ENCODE data around the gene RNF224. TPM values are rescaled to one million over a fixed set of nuclear protein-coding genes. Genes with fewer than 3 reads are reported as not detected.

RNF224 gene
- total and polyA plus RNA-seq, 2 of the 13 experiments (the other 11 are each of a cell fraction or from before 2014, with no cell fraction given), result 0.09 TPM; not detected in 1

DNA sequence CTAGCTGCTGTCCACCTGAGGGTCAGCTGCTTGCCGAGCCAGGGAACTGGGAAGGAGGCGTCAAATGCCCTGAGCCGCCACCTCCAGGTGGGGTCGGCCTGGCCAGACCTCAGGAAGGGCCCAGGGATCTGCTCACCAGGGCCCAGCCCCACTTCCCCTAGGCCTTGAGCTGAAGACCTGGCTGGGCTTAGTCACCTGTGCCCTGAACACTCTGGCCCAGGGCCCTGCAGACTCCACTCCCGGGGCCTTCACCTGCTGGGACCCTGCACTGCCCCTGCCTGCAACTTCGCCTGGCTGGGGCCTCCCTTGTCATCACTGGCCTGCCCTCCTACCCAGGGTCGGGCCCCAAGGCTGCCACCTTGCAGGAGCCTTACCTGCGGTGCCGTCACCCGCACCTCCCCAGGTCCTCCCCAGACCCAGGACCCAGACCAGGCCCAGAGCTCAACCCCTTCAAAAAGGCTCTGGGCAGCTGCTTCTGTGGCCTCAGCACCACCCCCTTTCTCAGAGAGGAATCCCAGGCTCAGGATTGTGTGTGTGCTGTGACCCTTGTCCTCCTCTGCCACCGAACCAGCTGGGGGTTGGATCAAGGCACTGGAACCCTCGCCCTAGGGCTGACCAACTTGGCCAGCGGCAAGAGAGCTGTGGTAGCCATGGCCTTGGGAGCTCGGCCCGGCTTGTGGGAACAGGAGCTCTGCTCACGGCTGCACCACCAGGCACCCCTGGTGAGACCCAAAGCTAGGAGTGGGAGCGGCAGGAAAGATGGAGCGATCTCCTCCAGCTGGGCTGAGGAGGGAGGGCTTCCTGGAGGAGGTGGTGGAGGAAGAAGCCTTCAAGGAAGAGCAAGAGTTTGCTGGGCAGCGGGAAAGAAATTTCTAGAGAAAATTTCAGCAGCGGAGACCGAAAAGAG, 26.7 kb downstream of the RNF224 start (continued):
- TF ChIP-seq, protein P1, sequence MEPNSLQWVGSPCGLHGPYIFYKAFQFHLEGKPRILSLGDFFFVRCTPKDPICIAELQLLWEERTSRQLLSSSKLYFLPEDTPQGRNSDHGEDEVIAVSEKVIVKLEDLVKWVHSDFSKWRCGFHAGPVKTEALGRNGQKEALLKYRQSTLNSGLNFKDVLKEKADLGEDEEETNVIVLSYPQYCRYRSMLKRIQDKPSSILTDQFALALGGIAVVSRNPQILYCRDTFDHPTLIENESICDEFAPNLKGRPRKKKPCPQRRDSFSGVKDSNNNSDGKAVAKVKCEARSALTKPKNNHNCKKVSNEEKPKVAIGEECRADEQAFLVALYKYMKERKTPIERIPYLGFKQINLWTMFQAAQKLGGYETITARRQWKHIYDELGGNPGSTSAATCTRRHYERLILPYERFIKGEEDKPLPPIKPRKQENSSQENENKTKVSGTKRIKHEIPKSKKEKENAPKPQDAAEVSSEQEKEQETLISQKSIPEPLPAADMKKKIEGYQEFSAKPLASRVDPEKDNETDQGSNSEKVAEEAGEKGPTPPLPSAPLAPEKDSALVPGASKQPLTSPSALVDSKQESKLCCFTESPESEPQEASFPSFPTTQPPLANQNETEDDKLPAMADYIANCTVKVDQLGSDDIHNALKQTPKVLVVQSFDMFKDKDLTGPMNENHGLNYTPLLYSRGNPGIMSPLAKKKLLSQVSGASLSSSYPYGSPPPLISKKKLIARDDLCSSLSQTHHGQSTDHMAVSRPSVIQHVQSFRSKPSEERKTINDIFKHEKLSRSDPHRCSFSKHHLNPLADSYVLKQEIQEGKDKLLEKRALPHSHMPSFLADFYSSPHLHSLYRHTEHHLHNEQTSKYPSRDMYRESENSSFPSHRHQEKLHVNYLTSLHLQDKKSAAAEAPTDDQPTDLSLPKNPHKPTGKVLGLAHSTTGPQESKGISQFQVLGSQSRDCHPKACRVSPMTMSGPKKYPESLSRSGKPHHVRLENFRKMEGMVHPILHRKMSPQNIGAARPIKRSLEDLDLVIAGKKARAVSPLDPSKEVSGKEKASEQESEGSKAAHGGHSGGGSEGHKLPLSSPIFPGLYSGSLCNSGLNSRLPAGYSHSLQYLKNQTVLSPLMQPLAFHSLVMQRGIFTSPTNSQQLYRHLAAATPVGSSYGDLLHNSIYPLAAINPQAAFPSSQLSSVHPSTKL (CRISPR knock-in tag; IDR thresholded peaks at IDR 0.05), result no peak
- TF ChIP-seq, protein P2, sequence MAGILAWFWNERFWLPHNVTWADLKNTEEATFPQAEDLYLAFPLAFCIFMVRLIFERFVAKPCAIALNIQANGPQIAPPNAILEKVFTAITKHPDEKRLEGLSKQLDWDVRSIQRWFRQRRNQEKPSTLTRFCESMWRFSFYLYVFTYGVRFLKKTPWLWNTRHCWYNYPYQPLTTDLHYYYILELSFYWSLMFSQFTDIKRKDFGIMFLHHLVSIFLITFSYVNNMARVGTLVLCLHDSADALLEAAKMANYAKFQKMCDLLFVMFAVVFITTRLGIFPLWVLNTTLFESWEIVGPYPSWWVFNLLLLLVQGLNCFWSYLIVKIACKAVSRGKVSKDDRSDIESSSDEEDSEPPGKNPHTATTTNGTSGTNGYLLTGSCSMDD (CRISPR knock-in tag; IDR thresholded peaks at IDR 0.05), result no peak
- TF ChIP-seq ZNF431 (CRISPR knock-in tag; IDR thresholded peaks at IDR 0.05; ENCODE audit: borderline replicate concordance, low read depth) (no peak), SCMH1 (CRISPR knock-in tag; IDR thresholded peaks at IDR 0.05; ENCODE audit: borderline replicate concordance) (no peak), TEAD3 (CRISPR knock-in tag; optimal IDR thresholded peaks at IDR 0.05; ENCODE audit: borderline replicate concordance) (peak; percentile 42), ZNF143 (CRISPR knock-in tag; IDR thresholded peaks at IDR 0.05) (no peak), ZNF780A (CRISPR knock-in tag; IDR thresholded peaks at IDR 0.05) (no peak), ATRX (CRISPR knock-in tag; IDR thresholded peaks at IDR 0.05; ENCODE audit: borderline replicate concordance) (no peak), NFRKB (IDR thresholded peaks at IDR 0.05) (no peak), RARG (CRISPR knock-in tag; IDR thresholded peaks at IDR 0.05; ENCODE audit: low read depth) (no peak)
- TF ChIP-seq, protein P3, sequence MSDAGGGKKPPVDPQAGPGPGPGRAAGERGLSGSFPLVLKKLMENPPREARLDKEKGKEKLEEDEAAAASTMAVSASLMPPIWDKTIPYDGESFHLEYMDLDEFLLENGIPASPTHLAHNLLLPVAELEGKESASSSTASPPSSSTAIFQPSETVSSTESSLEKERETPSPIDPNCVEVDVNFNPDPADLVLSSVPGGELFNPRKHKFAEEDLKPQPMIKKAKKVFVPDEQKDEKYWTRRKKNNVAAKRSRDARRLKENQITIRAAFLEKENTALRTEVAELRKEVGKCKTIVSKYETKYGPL (CRISPR knock-in tag; IDR thresholded peaks at IDR 0.05), result no peak
- TF ChIP-seq, protein P4, sequence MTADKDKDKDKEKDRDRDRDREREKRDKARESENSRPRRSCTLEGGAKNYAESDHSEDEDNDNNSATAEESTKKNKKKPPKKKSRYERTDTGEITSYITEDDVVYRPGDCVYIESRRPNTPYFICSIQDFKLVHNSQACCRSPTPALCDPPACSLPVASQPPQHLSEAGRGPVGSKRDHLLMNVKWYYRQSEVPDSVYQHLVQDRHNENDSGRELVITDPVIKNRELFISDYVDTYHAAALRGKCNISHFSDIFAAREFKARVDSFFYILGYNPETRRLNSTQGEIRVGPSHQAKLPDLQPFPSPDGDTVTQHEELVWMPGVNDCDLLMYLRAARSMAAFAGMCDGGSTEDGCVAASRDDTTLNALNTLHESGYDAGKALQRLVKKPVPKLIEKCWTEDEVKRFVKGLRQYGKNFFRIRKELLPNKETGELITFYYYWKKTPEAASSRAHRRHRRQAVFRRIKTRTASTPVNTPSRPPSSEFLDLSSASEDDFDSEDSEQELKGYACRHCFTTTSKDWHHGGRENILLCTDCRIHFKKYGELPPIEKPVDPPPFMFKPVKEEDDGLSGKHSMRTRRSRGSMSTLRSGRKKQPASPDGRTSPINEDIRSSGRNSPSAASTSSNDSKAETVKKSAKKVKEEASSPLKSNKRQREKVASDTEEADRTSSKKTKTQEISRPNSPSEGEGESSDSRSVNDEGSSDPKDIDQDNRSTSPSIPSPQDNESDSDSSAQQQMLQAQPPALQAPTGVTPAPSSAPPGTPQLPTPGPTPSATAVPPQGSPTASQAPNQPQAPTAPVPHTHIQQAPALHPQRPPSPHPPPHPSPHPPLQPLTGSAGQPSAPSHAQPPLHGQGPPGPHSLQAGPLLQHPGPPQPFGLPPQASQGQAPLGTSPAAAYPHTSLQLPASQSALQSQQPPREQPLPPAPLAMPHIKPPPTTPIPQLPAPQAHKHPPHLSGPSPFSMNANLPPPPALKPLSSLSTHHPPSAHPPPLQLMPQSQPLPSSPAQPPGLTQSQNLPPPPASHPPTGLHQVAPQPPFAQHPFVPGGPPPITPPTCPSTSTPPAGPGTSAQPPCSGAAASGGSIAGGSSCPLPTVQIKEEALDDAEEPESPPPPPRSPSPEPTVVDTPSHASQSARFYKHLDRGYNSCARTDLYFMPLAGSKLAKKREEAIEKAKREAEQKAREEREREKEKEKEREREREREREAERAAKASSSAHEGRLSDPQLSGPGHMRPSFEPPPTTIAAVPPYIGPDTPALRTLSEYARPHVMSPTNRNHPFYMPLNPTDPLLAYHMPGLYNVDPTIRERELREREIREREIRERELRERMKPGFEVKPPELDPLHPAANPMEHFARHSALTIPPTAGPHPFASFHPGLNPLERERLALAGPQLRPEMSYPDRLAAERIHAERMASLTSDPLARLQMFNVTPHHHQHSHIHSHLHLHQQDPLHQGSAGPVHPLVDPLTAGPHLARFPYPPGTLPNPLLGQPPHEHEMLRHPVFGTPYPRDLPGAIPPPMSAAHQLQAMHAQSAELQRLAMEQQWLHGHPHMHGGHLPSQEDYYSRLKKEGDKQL (CRISPR knock-in tag; IDR thresholded peaks at IDR 0.05; ENCODE audit: low read depth), result no peak
- TF ChIP-seq, protein P5, sequence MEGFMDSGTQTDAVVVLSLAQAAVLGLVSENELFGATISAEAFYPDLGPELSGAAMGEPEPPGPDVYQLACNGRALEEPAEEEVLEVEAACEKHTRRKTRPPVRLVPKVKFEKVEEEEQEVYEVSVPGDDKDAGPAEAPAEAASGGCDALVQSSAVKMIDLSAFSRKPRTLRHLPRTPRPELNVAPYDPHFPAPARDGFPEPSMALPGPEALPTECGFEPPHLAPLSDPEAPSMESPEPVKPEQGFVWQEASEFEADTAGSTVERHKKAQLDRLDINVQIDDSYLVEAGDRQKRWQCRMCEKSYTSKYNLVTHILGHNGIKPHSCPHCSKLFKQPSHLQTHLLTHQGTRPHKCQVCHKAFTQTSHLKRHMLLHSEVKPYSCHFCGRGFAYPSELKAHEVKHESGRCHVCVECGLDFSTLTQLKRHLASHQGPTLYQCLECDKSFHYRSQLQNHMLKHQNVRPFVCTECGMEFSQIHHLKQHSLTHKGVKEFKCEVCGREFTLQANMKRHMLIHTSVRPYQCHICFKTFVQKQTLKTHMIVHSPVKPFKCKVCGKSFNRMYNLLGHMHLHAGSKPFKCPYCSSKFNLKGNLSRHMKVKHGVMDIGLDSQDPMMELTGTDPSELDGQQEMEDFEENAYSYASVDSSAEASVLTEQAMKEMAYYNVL (CRISPR knock-in tag; IDR thresholded peaks at IDR 0.05; ENCODE audit: borderline replicate concordance), result 0 out of 2 replicates have a peak, but pooled peaks have one; percentile 45
